Left lung (tissue), 10 donors: ENCODE results near the gene CARD14. TPM values are rescaled to one million over a fixed set of nuclear protein-coding genes. Genes with fewer than 3 reads are reported as not detected.

Experiments used
- ATAC-seq: fragments of 200-7000 bp; cut with Tn5 transposase; one replicate; pipeline ENCODE4 v1.9.1; 2020; ENCODE audit warnings: moderate library complexity
- DNase-seq, 4 donors: peaks; one replicate each; pipeline ENCODE4 v3.0.0-alpha.2; 2013 to 2020
- H3K27ac ChIP-seq, 2 donors: fragments of 200-600 bp; sonication (generic) in 1 of 2; one replicate each; pipeline versions ENCODE4 v1.5.0 to v1.8.0; 2020 to 2021
- H3K27me3 ChIP-seq, 2 donors: fragments of 200-600 bp; sonication (generic) in 1 of 2; one replicate each; pipeline versions ENCODE4 v1.5.0 to v1.8.0; 2020 to 2021
- H3K36me3 ChIP-seq, 2 donors: fragments of 200-600 bp; sonication (generic) in 1 of 2; one replicate each; pipeline versions ENCODE4 v1.5.0 to v1.8.0; 2020 to 2021
- H3K4me1 ChIP-seq, 2 donors: fragments of 200-600 bp; one replicate each; pipeline ENCODE4 v1.8.0; 2021
- H3K4me3 ChIP-seq, 2 donors: fragments of 200-600 bp; sonication (generic) in 1 of 2; one replicate each; pipeline versions ENCODE4 v1.5.0 to v1.8.0; 2020 to 2021; ENCODE audit warnings: mild to moderate bottlenecking in 1 of 2
- H3K9me3 ChIP-seq, 2 donors: fragments of 200-600 bp; sonication (generic) in 1 of 2; one replicate each; pipeline versions ENCODE4 v1.5.0 to v1.8.0; 2020 to 2021
- intact Hi-C, 2 donors: fragments of 100-400 bp; cut with DNase I; formaldehyde crosslinking; loops; one replicate each; pipeline versions ENCODE4 v1.11.2 to v1.14.2; 2022
- polyA plus RNA-seq, 6 donors: library from polyadenylated mRNA; unstranded; fragments of 120-200 nt; gene quantifications; one replicate each; pipeline ENCODE4 v1.2.1, GENCODE V29; 2013; ENCODE audit not compliant: insufficient read length in 6 of 6
- total RNA-seq, 2 donors: library from RNA; stranded (reverse); fragmentation: NEBNext Ultra II Directional; extraction: Animal tissue kit (Norgen Biotek cat#: 25700); gene quantifications; one replicate each; pipeline ENCODE4 v1.2.1, GENCODE V29; 2021
- TF ChIP-seq, protein P1 (sequence below), 2 donors: fragments of 200-600 bp; sonication (generic) in 1 of 2; IDR thresholded peaks; one replicate each; pipeline versions ENCODE4 v1.5.0 to v1.8.0; 2021; ENCODE audit warnings: antibody characterized with exemption in 2 of 2
- donor health status: DM: no; HTN: yes; CAD: no.
- donor health status: DM: no; HTN: no; CAD: no.

Gene CARD14
- total and polyA plus RNA-seq, 8 donors: 0.41 to 3.2 (median 1.8) TPM

DNA sequence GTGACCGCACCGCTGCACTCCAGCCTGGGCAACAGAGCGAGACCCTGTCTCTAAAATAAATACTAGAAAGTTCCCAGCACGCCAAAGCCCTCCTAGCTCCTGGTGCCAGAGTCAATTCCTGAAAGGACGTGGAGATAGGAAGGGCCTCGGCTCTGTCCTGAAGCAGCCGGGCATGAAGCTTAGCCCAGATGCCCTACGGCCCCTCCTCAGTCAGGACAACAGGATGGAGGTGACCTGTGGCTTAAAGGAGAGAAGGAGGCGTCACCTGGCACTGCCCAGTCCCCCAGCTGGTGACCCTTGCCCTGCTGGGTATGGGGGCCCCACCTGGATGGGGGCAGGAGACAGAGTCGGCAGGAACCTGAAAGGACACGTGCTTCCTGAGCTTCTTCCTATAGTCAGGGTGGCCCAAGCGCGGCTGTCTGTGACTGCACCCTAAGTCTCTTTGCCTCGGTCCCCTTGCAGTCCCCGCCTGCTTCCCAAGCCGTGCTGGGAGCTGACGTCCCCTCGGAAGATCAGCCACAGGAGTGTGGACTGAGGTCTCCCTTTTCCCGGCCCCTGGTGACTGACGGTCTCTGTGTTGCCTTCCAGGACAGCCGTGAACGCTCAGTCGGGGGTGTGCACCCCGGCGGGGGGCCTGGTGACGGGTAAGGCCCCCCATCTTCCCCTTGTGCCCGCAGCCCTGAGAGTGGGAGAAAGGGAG lies 75.9 kb downstream of the CARD14 start:
- ATAC-seq: no peak
- no peak overlapping the region for H3K27ac ChIP-seq
- no peaks in the 10 kb centered on the region for H3K27me3 ChIP-seq
- H3K4me3 ChIP-seq: no peak overlapping the region
- TF ChIP-seq, protein P1, sequence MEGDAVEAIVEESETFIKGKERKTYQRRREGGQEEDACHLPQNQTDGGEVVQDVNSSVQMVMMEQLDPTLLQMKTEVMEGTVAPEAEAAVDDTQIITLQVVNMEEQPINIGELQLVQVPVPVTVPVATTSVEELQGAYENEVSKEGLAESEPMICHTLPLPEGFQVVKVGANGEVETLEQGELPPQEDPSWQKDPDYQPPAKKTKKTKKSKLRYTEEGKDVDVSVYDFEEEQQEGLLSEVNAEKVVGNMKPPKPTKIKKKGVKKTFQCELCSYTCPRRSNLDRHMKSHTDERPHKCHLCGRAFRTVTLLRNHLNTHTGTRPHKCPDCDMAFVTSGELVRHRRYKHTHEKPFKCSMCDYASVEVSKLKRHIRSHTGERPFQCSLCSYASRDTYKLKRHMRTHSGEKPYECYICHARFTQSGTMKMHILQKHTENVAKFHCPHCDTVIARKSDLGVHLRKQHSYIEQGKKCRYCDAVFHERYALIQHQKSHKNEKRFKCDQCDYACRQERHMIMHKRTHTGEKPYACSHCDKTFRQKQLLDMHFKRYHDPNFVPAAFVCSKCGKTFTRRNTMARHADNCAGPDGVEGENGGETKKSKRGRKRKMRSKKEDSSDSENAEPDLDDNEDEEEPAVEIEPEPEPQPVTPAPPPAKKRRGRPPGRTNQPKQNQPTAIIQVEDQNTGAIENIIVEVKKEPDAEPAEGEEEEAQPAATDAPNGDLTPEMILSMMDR (IDR thresholded peaks at IDR 0.05): no peak
- peak in 1 of 4 donors; percentile 66 for DNase-seq
- intact Hi-C loops: no loop called here
- no peaks in the 10 kb centered on the region for H3K9me3 ChIP-seq
- peaks cover 3 to 51% of the 10 kb centered on the region in 2 donors for H3K36me3 ChIP-seq
- no peaks in the 10 kb centered on the region for H3K4me1 ChIP-seq

DNA sequence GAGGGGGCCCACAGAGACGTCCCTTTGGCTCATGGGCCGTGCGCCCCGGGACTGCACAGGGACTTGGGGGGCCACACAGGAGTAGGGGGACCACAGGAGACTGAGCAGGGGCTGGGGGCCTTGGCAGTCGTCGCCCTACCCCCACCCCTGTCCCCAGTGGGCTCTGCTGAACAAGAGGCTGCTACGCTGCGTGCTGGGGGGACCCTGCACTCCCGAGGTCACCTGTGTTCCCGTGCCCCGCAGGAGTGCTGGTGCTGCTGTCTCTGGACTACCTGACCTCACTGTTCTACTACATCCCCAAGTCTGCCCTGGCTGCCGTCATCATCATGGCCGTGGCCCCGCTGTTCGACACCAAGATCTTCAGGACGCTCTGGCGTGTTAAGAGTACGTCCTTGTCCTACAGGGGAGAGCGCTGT lies 76.4 kb downstream of the CARD14 start:
- H3K4me1 ChIP-seq: no peaks in the 10 kb centered on the region
- TF ChIP-seq, protein P1 (IDR thresholded peaks at IDR 0.05): no peak

DNA sequence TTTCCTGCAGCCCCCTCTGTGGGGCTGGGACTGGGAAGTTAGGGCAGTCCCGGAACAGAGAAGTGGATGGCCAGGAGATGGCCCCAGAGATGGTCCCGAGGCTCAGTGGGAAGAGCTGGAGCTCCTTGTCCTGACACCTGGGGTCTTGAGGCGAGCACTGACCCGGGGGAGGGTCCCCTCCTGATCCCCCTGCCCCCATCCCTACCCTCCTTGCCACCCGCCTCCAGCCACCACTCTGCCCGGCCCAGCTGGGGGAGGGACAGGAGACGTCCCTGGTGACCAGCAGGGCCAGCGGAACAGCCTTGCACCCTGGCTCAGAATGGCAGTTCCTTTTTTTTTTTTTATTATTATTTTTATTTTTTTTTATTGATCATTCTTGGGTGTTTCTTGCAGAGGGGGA lies 76.9 kb downstream of the CARD14 start:
- ATAC-seq: no peak
- peaks cover 0 to 44% of the 10 kb centered on the region in 2 donors for H3K36me3 ChIP-seq
- intact Hi-C loops: no loop called here

More for the DNA sequence above, 76.4 kb downstream of the CARD14 start:
- Histone ChIP-seq H3K27me3 (no peaks in the 10 kb centered on the region), H3K36me3 (peaks cover 3 to 45% of the 10 kb centered on the region in 2 donors), H3K27ac (no peak overlapping the region), H3K9me3 (no peaks in the 10 kb centered on the region), H3K4me3 (no peak overlapping the region)
- no peak for ATAC-seq
- peak in 1 of 4 donors; percentile 69 for DNase-seq
- intact Hi-C loops: no loop called here

DNA sequence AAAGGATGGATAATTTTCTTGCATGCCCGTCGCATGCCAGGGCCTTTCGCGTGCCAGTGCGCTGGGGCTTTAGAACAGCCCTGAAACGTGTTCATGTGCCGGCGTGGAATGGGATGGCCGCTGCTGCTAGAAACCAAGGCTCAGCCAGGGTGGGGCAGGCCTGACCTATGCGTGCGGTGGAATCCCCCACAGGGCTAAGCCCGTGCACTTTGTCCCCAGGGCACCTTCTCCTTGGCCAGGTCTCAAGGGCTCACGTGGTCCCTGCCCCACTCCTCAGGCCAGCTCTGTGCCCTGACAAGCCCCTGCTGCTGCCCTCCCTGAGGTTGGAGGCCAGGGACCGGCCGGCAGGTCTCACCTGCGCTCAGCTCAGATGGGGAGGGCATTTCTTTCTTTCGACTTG lies 77.7 kb downstream of the CARD14 start:
- no peaks in the 10 kb centered on the region for H3K9me3 ChIP-seq
- H3K4me1 ChIP-seq: no peaks in the 10 kb centered on the region
- no peak overlapping the region for H3K27ac ChIP-seq
- ATAC-seq (no peak), DNase-seq (peak in 1 of 4 donors; percentile 43)
- H3K27me3 ChIP-seq: no peaks in the 10 kb centered on the region
- TF ChIP-seq, protein P1 (IDR thresholded peaks at IDR 0.05): no peak
- H3K36me3 ChIP-seq: peaks cover 0 to 43% of the 10 kb centered on the region in 2 donors
- no peak overlapping the region for H3K4me3 ChIP-seq
- intact Hi-C loops: no loop called here

More for the DNA sequence above, 76.9 kb downstream of the CARD14 start:
- Histone ChIP-seq H3K4me1 (no peaks in the 10 kb centered on the region), H3K9me3 (no peaks in the 10 kb centered on the region), H3K27me3 (no peaks in the 10 kb centered on the region), H3K4me3 (no peak overlapping the region), H3K27ac (no peak overlapping the region)
- TF ChIP-seq, protein P1 (IDR thresholded peaks at IDR 0.05): no peak
- DNase-seq: peak in 1 of 4 donors; percentile 60

DNA sequence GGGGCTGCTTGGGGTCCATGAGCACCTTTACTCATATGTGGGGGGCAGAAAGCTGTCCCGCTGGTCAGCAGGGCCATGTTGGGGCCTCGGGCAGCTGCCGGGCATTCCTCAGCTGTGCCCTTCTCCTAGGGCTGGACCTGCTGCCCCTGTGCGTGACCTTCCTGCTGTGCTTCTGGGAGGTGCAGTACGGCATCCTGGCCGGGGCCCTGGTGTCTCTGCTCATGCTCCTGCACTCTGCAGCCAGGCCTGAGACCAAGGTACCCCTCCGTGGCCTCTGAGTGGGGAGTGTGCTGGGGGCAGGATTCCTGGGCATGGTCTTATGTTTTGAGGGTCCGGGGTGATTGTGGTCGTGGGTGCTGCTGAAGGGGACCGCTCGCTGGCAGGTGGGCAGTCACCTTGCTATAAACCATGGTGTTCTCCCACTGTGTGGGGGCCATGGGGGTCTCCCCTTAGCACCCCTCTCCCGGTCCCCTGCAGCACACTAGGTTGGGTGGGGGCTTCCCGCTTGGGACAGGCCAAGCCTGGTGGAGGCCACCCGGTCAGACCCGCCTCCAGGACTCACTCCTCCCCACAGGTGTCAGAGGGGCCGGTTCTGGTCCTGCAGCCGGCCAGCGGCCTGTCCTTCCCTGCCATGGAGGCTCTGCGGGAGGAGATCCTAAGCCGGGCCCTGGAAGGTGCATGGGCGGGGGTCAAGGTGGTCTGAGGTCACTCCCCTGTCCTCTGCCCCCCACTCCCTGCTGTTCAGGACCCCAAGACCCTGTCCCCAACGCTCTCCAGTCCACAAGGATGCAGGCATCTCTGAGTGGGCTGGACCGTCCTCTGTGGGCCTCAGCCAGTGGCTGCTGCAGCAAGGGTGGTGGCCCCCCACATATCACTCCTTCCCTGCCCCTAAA lies 78.4 kb downstream of the CARD14 start:
- Histone ChIP-seq H3K9me3 (no peaks in the 10 kb centered on the region), H3K4me1 (peaks cover 0 to 6% of the 10 kb centered on the region in 2 donors), H3K27me3 (no peaks in the 10 kb centered on the region), H3K36me3 (peaks cover 0 to 37% of the 10 kb centered on the region in 2 donors), H3K27ac (no peak overlapping the region), H3K4me3 (no peak overlapping the region)
- TF ChIP-seq, protein P1 (IDR thresholded peaks at IDR 0.05): no peak
- ATAC-seq: no peak
- DNase-seq: peak in 1 of 4 donors; percentile 60
- intact Hi-C loops: no loop called here
